Activated CD4-positive, CD25-positive, alpha-beta regulatory T cell (primary cell): ENCODE results near the gene HGFAC.

Source experiments
- DNase-seq, 4 experiments: peaks; one replicate each; lab custom pipeline; 2025; lab: John Stamatoyannopoulos, UW

HGFAC gene

DNA sequence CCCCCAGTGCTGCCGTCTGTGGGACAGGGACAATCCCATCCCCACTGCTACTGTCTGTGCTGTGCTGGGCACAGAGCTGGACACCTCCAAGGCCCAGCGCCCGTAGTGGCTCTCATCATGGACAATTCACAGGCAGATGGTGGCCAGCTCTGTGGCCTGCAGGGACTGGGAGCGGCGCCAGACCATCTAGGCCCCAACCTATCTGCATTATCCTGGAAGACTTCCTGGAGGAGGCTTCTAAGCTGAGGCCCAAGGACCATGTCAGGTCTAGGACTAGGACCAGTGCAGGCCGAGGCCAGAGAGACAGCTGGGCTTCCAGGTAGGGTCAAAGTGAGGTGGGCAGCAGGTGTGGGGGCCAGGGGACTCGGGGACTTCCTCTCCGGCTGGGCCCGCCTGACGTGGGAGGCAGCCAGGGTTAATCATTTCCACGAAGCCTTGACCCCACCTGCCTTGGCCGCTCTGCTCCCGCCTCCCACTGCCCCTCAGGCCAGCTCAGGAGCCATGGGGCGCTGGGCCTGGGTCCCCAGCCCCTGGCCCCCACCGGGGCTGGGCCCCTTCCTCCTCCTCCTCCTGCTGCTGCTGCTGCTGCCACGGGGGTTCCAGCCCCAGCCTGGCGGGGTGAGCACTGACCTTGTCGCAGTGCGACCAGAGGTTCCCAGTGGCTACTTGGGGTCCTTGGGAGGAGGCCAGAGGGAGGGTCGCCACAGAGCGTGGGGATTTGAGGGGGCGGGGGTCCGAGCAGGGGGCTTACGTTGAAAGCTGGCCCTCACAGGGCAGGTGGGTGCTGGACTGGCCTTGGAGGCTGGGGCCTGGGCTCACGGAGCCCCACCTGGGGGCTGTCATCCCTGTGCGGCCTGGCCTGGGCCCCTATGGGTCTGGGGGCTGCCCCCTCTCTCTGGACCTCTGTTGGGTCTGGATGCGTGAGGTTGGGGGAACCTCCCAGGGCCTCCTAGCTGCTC is at the start of gene HGFAC:
Gene HGFAC (plus strand): TSS at position 468 of the 959 bp plus-strand sequence. CDS start 34 bp downstream, at position 502.
- no peak for DNase-seq

DNA sequence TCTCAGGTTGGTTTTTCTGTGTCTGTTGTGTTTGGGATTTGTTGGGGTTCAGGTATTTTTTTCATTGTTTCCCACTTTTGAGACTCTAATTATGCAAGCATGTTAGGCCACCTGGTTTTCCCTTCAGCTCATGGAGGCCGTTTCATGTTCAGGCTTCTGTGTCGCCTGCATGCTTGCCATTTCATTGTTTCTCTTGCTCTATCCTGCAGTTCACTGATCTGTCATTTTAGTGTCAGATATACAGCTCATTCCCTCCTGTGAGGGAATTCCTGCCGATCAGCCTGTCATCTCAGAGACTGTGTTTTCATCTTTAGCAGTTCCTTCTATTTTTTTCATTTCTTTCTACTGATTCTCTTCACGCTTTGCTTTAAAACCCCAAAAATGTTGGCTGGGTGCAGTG is 49.4 kb upstream of the HGFAC start:
- DNase-seq: no peak

DNA sequence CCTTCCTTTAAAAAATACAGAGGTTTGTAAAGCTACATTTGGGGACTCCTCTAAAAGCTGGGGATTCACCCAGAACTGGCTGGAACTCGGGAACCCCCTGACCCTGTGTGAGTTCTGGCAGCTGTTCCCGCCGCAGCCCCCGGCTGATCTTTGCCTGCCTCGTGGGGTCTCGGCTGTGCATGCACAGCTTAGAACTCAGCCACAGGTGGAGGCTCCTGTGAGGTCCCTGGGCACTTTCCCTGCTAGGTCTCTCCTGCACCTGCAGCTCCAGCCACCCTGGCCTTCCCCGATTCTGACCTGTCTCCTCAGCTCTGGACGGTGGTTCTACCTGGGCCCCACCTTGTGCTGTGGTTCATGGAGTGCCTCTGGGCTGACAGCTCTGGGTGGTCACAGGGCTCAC is 48.6 kb upstream of the HGFAC start:
- no peak for DNase-seq

DNA sequence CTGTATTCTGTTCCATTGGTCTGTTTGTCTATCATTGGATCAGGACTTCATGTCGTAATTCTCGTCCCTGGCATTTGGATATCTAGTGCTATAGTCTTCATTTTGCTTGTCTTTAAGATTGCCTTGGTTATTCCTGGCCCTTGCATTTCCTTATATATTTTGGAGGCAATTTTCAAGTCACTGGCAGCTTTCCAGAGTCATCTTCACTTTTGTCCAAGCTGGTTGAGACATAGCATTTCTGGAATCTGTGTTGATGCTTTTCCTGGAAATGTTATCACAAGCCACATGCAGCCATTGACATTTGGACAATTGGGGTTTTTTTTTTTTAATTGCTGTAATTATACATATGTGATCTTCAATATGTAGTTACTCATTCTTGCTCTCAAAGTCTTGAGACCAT is 45.2 kb upstream of the HGFAC start:
- no peak for DNase-seq

DNA sequence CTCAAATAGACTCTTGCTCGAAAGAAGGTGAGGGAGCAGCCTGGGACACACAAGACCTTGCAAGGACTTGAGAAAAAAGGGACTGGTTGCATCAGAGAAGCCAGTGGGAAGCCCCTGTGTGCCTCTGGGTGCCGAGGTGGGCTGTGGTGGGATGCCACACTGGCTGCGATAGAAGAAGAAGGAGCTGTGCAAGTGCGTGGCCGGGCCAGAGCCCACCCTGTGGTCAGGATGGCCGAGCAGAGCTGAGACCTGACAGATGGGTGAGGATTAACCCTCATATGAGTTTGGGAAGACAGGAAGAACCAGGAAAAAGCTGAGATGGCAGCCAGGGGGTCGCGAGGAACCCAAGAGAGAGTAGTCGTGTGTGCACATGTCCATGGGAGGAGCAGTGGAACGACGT is 44.6 kb upstream of the HGFAC start:
- no peak for DNase-seq

DNA sequence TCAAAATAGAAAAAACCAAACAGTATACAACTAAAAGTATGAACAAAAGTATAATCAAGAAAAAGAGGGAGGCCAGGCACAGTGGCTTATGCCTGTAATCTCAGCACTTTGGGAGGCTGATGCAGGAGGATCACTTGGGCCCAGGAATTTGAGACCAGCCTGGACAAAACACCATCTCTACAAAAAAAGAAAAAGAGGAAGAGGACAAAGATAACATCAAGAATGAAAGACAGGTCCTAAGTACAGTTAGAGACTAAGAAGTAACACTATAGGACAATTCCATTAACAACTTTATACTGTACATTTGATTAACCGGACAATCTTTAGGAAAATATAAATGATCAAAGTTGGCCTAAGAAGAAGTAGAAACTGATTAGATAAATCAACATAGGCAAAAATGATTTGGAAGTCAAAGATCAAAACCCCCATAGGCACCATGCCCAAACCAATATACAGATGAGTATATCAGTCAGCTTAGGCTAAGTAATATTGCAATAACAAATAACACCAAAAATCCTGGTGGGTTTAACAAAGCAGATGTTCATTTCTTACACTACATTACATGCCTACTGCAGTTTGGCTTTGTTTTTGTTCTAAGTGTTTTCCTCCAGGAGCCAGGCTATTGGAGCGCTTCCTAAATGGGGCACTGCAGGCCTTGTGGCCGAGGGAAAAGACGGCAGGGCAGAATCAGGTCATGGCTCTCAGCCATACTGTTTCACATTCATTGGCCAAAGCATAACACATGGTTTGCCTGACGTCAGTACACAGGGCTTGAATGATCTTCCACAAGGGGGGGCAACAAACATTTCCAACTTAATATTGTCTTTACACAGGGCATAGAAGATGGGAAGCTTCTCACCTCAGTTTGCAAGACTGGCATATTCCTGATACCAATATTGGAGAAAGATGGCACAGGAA is 42.2 kb upstream of the HGFAC start:
- no peak for DNase-seq

DNA sequence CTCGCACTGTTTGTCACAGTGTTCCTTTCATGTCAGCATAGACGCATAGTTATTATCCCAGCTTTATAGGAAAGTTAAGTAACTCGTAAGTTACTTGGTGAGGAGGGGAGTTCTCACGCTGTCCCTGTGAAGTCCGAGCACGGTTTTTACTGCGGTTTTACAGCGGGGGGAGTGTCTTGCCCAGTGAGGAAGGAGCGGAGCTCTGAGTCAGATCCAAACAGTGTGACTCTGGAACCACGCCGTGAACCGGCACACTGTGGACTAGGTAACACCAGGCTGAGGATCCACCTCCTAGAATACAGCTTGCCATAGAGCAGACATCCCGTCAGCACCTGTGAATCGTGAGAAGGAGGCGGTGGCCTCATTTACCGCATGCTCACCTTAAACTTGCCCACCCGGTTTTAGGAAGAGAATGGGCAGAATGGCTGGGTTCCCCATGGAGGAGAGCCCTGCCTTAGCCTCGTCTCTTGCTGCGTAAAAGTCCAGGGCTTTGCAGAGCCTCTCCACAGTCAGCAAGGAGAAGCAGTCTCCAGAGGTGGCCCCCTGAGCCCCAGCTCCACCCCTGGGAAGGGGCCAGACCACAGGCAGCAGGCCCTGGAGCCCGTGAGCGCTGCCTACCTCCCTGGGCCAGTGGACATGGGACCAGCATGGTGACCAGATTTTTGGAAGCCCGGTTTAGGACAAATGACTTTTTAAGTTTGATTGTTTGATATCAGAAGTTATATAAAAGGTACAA is 40.2 kb upstream of the HGFAC start:
- DNase-seq: no peak

DNA sequence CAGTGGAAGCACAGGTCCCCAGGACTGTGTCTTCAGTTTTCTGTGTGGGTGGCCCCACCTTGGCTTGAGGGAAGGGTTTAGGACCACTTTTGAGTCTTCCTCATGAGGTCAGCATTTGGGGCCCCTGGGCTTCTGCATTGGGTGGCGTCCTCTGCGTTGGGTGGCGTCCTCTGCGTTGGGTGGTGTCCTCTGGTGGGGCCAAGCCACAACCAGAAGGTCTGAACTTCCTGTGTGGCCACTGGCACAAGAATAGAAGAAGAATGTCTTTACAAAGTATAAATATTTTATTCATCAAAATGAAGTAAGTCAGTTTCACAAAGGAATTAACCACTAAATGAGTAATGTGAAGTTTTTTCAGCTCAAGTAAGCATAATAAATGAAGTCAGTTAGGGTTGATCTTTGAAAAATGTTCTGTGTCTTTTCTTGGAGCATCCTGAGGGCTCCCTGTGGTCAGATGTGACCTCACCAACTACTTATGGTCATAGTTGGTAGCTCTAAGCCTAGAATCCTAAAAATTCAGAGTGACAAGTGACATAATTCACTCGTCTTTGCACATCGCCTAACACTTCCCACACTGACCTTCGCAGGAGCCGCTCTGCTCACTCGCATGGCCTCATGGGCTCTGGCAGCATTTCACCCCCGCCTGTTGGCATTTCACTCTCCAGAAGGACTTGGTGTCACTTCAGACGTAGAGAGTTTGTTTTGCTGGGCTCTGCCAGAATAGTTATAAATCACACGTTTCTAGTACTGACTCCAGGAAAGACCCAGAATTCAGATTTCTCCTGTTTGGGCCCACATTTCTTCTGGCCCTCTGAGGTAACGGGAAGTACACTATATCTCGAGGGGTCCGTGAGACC is 39.0 kb upstream of the HGFAC start:
- DNase-seq: no peak

DNA sequence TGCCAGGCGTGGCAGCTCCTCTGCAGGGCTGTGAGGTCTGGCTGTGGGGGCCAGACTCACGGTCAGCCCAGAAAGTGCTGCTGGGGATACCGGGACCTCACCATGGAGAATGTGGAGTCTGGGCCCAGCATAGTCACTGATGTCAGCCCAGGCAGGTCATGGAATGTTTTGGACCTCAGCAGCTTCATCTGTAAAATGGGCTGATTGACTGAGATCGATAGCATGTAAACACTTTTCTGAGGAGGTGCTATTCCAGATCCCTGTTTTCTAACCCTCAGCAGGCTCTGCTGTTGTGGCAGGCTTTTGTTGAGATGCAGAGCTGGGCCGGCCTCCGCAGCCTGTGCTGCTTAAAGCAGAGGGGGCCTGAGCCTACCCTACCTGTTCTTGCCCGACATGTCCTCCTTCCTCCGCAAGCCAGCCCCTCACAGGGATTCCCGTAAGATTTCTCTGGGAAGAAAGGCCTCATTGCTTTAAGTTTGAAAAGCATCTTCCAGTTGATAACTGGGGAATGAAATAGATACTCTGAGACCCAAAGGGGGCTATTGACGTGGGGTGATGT is 38.3 kb upstream of the HGFAC start:
- DNase-seq: no peak

DNA sequence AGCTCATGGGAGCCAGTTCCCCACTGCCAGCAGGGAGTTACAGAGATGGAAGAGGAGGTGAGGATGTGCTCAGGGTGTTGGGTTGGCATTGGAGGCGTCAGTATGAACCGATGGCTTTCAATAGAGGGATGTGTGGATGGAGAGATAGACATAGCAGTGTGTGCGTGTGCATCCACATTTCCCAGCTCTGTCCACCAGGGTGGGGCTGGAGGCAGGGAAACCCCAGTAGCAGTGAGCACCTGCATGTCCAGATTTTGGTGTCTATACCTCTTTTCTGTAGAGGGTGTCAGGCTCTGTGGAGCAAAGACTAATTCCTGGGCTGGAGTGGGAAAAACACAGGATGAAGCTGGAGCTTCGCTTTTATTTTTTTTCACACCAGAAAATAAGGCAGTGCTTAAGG is 37.2 kb upstream of the HGFAC start:
- no peak for DNase-seq

DNA sequence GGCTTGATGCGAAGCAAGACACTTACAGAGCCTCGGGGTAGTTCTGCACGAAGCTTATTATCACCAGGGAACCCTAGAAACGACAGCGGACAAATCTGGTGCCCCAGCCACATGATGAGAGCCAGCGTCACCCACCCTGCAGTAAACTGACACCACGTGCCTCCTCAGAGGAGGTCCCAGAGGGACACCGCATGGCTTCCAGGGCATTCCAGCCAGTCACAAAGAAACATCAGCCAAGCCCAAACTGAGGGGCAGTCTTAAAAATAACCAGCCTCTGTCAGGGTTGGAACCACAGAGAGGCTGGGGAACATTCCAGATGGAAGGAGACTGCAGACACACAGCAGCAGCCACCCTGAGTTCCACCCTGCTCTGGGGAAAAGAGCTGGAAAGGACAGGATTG is 36.6 kb upstream of the HGFAC start:
- no peak for DNase-seq

DNA sequence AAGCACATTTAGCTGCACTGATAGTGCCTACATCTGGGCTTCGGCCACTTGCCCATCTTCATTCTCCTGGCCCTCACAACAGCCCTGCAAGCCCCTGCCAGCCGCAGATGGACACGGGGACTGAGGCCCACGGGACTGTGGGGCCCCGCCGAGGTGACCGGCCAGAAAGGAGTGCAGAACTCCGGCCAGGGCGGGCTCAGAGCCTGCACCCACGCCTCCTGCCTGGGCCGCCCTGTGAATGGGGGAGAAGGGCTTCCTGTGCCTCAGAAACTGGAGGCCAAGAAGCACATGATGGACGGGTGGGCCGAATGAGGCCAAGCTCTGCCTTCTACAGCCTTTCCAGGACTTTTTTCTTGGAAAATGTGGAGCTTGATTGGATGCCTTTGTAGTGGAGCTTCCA is 35.7 kb upstream of the HGFAC start:
- DNase-seq: no peak

DNA sequence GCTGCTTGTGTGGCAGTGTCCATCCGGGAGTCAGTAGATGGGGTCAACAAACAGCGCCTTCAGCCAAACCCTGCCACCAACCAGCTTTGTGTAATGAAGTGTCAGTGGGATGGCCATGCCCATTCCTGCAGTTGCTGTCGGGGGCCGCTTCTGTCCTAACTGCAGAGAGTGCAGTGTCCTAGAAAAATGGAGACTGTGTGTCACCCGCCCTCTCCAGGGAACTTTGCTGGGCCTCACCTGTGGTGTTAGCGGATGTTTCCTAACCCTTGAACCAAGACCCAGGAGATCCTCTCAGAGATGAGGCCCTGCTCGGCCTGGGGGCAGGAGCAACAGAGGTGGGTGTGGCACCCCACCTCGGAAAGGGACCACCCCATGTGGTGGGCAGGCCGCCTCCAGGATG is 35.3 kb upstream of the HGFAC start:
- no peak for DNase-seq

DNA sequence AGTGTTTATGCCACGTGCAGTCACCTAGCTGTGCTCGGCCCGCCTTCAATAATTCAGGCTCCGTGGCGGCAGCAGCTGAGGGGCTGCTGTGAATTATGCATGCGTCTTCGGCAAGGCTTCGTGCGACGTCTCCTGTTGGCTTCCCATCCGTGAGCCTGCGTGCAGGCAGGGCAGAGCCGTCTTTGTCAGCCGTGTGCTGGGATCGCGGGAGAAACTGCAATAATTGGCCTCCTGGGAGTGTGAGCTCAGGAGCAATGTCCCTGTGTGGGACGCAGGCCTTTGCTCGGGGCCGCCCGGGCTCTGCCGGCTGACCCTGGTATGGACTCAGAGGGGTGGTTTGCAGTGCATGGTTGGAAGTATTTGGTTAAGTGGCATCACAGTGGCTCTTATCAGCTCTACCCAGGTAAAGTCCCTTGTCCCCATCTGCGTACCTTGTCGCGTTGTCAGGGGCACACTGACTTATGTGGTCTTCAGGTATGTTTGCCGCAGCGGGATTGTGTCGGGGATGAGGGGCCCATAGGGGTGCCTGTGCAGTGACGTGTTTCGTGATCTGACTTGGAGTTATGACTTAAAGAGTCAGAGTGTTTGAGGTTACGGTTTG is 34.5 kb upstream of the HGFAC start:
- DNase-seq: no peak

DNA sequence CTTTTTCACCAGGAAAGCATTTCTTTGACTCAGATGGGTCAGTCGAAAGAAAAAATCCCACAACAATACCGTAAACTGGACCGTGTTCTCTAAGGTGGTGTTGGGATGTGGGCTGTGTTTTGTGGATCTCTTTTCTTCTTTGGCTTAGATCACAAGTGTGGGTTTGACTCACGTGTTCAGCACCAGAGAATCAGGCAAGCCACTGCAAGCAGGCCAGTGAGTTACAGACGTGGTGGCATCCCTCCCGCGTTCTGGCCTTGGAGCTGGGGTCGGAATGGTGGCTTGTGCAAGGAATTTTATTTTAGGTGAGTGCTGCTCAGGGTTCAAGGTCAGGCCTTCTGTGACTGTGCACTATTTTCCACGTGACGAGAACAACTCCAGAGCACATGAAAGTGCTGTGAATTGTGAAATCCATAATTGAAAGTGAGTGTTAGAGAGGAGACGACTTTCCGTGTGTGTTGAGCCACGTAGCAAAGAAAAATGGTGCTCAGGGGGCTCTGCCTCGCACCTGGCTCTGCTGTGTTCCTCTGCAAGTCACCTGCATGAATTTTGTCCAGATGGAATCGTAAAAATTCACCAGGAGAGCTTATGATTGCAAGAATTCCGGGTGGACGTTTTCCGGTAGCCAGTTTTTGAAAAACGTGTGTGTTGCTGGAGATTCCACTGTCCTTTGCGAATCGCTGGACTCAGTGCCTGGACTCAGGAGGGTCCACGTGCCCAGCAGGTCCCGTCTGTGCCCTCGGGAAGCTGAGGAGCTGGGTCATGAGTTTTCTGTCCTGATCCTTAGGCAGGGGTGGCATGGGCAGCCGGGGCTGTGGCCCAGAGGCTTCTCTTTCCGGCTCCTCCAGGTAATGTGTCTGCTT is 33.6 kb upstream of the HGFAC start:
- DNase-seq: no peak

DNA sequence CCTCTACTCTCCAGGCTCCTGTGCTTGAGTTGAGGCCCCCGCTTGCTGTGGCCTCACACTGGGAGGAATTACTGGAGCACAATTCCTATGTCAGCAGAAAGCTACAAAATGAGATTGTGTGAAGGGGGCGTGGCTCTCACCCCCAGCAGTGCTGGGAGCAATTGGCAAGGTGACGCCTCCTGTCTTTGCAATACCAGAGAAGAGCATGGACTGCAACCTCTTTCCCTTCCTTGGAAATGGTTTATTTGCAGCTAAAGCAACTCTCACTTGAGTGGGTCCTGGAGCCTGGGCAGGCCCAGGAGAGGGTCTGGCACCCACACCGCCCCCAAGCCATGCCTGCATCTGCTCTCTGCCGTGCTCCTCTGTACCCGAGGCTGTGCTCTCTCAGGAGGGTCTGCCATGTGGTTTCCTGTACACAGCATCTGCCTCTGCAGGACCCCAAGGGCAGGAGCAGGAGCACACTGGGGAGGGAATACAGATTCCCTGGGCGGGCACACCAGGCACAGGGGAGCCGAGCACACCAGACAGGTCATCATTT is 32.9 kb upstream of the HGFAC start:
- DNase-seq: no peak

DNA sequence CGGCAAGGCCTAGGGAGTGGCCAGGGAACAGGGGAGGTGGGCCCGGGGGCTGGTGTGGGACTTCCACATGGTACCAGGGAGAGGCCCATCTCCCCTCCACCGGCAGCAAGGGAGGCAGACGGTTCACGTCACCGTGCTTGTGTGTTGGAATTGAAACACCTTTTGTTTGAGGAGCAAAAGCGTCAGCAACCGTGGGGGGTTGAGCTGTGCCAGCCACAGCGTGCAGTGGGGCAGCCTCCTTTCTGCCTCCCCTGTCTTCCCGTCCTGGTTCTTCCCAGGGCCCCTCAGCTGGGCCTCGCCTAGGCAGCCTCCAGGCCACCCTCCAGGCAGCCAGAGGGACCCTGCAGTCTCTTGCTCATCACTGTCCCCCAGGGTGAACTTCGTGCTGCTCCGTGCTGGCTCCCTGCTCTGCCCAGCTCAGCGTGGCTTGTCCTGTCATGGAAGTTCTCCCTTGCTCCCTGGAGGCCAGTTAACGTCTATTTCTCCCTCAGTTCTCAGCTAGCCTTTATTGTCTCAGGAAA is 32.1 kb upstream of the HGFAC start:
- no peak for DNase-seq

DNA sequence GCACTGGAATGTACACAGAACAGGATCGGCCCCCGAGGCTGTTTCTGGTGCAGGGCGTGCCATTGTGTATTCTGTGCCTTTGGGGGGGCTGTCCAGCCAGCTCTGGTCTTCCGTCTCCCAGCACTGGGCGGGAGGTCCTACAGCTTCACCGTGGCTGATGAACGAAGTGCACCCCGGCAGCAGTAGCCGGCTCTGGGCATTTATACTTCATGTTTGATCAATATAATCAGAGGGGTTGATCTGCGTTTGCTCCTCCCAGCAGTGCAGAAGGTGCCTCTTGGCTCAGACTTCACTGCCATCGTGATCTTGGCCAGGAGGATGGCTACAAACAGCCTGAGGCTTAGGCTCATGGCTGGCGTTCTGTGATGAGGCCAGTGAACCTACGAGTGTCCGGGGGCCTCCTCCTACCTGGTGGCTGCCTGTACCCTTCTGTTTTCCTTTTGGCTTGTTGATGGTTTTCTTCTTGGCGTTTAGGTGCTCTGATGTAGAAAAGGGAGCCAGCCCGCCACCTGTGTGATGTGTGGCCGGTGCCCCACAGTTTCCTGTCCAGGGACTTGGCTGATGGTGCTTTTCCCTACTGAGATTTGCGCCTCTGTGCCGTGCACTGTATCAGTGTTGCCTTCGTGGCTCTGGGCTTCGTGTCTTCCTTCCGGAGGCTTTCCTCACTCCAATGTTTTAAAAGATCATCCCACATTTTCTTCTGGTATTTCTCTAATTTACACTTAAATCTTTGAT is 31.2 kb upstream of the HGFAC start:
- no peak for DNase-seq
